NCI-H2227 (cell line): ENCODE data around the gene RCBTB1.
"Not testable (repeated sequence)": the region's sequence is repeated elsewhere in the genome, so short reads cannot be mapped to it uniquely, and the experiment has no call there.

Experiments used
- DNase-seq: peaks from one replicate; lab custom pipeline; 2025; ENCODE audit not compliant: unreplicated experiment; lab: John Stamatoyannopoulos, UW

Gene RCBTB1

DNA sequence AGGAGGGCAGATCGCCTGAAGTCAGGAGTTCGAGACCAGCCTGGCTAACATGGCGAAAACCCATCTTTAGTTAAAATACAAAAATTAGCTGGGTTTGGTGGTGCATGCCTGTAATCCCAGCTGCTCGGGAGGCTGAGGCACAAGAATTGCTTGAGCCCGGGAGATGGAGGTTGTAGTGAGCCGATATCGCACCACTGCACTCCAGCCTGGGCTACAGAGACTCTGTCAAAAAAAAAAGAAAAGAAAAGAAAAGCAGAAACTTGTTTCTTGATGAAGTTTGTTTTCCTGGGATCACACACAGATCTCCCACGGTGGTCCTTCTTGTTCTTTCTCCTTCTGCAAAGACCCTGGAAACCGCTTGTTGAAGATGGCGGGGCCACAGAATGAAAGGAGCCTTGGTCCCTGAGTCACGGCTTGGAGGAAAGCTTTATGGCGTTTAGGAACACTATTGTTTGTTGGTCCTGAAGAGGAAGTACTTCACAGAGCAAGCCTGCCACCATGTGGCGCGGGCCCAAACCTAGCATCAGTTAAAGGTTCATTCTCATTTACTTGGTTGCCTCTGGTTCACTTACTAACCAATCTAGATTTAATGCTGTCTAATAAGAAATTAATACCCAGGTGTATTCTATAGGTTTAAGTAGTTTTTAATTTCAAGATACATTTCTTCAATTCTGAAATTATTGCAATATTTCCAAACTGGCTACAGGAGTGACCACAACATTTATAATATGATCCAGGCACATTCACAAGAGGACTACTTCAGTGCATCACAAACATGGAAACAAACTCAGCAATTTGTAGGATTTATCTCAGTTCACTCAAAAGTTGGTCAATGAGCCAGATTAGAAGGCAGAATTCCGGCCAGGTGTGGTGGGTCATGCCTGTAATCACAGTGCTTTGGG is 21.6 kb upstream of the RCBTB1 start:
- peak; percentile 79 for DNase-seq

DNA sequence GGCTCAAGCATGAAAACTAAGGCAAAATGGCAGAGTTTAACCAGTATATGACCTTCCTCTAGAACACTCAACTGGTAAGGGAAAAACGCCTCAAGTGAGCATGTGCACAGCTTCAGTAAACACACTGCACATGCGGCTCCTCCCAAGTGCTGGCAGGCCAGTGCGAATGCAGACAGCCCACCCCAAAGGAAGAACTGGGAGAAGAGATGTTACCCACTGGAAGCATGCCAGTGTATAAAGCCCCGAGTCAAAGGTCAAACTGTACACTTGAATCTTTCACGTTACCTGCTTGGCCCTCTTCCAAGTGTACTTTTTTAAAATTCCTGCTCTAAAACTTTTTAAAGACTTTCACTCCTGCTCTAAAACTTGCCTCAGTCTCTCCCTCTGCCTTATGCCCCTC is 19.2 kb upstream of the RCBTB1 start:
- DNase-seq = peak; percentile 46

DNA sequence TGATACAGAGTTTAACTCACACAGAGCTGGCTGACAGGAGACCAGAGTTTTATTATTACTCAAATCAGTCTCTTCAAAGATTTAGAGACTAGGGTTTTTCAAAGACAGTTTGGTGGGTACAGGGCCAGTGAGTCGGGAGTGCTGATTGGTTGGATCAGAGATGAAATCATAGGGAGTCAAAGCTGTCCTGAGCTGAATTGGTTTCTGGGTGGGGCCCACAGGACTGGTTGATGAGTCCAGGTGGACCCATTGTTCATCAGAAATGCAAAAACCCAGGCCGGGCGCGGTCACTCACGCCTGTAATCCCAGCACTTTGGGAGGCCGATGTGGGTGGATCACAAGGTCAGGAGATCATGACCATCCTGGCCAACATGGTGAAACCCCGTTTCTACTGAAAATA is 17.3 kb upstream of the RCBTB1 start:
- not testable (repeated sequence) for DNase-seq

DNA sequence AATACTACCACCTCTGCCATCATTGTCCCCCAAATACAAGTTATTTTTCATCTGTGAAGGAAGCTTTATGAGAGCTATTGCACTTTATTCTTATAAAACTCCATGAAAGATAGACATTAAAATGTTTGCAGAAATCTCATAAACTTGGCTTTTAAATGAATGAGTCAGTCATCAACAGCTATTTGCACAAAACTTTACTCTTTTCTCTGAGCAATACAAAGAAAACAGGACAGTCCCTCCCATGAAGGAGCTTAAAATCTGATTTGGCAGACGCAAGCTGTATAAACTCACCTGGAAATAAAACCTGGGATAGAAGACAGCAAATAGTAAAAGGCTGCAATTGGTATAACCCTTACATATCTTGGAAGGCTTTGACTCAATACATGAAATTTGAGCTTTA is 16.6 kb upstream of the RCBTB1 start:
- no peak for DNase-seq

DNA sequence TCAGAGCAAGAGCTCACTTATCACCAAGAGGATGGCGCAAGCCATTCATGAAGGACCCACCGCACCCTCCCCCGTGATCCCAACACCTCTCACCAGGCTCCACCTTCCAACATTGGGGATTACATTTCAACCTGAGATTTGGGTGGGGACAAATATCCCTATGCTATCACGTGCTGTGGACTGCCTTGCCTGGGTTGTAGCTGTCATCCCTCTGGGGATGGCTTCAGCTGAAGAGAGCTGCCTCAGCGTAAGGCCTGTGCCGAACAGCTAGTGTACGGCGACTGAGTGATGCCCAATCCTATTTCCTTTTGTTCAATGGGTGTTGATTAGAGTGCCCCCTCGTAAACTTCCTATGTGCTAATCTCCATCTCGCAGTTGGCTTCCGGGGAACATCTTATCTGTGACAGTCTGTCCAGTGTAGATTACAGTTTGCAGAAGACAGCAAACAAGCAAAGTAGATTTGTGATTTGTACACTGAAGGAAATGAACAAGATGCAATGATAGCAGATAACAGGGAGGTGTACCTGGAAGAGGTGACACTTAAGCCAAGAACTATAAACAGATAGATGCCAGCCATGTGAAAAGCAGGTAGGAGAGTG is 11.8 kb upstream of the RCBTB1 start:
- DNase-seq = no peak

DNA sequence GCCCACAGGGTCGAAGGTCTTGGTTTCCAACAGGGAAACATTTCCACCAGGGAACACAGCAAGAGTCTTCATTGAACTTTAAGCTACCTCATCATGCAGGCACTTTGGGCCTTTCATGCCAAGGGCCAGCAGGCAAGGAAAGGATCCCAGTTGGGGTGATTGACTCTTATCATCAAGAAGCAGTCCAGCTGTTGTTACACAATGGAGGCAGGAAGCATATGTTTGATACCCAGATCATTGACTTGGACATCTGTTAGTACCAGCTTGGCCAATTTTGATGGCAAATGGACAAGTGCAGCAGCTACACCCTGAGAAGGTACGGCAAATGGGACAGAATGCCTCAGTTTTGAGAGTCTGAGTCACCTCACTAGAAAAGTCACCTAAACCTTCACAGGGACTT is 10.9 kb upstream of the RCBTB1 start:
- DNase-seq = no peak

DNA sequence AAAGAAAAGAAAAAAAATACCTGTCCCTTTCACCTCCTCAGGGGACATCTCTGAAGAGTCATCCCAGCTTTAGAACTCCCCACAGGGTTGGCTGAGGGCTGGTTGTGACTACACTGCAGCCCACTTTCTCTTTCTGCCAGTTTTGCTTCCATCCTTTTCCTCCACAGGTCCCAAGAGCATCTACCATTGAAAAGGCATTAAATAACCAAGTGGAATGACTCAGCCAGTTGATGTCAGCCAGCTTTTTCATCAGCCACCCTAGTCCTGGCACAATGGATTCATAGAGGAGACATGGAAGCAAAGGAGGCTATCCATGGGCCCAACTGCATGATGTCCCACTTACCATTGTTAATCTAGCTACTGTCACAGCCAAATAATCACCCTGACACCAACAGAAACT is 9.2 kb upstream of the RCBTB1 start:
- DNase-seq = no peak

DNA sequence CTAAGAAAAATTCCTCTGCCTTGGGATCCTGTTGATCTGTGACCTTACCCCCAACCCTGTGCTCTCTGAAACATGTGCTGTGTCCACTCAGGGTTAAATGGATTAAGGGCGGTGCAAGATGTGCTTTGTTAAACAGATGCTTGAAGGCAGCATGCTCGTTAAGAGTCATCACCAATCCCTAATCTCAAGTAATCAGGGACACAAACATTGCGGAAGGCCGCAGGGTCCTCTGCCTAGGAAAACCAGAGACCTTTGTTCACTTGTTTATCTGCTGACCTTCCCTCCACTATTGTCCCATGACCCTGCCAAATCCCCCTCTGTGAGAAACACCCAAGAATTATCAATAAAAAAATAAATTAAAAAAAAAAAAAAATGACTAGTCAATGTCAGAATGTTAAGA is 8.5 kb upstream of the RCBTB1 start:
- DNase-seq = not testable (repeated sequence)

DNA sequence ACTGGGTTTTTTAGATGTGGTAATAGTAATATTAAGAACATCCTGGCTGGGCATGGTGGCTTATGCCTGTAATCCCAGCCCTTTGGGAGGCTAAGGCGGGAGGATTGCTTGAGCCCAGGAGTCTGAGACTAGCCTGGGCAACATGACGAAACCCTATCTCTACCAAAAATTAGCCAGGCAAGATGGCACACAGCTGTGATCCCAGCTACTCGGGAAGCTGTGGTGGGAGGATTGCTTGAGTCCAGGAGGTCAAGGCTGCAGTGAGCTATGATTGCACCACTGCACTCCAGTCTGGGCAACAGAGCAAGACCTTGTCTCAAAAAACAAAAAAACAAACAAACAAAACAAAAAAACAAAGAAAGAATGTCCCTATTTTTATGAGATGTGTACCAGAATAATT is 5.4 kb upstream of the RCBTB1 start:
- not testable (repeated sequence) for DNase-seq

DNA sequence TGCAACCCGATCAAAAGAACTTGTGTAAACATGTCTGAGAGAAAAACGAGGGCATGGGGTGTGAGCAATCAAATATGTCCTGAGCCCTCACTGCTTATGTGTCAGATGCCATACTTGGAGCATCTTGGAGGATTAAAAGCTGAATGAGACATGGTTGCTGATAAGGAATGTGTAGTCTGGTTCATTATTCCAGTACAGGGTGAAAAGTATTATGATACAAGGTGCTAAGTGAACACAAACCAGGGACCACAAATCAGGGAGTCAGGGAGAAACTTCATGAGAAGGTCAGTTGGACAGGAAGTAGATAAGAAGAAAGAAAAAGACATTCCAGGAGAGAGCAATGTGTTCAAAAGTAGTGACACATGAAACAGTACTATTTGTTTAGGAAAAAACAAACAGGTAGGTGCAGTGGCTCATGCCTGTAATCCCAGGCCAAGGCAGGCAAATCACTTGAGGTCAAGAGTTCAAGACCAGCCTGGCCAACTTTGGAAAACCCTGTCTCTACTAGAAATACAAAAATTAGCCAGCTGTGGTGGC is 2.0 kb upstream of the RCBTB1 start:
- no peak for DNase-seq

DNA sequence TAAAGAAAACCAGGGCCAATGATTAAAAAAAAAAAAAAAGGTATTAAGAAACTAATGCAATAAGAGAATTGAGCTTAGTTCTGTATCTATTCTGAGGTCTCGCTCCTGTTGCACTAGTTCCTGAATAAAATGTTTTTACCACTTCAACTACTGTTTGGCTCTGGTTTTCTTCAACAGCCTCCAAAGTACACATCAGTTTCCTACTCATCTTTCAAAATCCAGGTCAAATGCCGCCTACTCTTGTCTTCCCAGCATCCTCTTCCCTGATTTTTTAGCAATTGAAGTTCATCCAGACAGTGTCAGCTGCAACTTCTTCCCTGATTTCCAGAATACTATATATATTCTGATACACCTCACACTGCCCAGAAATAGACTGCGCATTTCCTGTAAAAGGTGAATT is 1.4 kb upstream of the RCBTB1 start:
- no peak for DNase-seq

DNA sequence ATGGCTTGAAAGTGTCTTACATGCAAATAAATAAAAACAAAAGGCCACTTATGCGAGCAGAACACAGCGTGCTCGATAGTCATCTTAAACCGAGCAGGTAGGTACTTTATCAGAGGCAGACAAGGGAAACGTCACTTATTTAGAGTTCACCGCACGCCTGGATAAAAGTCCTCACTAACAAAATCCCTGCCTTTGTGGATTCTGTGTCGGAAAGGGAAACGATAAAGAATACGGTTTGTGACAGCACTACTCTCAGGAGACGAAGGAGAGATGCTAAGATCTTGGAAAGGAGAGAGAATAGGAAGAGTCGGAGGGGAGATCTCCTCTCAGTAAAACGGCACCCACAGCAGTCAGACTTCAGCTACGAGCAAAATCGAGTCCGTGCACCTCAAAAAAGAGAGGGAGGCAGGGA is 581 bp downstream of the RCBTB1 start:
- no peak for DNase-seq

DNA sequence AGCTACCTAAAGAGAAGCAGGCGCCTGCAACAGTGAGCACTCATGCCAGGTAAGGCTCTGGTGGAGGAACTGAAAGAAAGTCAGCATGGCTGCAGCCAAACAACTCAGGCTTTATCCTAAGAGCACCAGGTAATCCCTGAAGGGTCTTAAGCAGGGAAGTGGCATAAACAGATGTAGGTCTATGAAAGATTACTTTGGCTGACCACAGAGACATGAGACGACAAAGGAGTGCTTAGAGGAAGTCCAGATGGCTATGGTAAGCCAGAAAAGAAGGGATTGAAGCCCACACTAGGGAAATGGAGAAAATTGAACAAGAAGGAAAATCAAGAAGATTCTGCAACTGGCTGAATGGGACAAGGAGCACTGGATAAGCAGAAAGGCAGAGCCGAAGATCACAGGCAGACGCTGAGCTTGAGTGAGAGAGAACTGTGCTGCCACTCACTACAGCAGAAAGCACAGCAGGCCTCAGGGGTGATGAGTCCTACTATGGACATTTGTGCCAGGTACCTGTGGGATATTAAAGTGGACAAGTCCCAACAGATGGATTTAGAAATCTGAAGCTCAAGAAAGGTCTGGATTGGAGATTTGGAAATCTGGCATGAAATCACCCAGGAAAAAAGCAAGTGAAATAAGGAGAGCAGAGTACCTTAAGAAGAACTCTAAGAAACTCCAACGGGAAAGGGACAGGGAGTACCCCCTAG is 4.2 kb downstream of the RCBTB1 start:
- DNase-seq = no peak

DNA sequence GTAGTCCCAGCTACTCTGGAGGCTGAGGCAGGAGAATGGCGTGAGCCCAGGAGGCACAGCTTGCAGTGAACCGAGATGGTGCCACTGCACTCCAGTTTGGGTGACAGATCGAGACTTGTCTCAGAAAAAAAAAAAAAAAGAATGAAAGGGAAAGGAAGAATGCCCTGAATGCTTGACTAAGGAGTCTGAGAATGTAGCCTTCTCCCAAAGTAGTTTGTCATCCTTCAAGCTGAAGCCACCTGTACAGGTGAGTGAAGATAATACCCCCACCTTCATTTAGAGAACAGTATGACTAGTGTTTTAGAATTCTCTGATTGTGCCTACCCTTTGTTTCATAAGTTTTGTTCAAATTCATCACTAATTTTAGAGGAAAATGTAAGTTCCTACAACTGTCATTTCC is 5.9 kb downstream of the RCBTB1 start:
- DNase-seq = no peak

DNA sequence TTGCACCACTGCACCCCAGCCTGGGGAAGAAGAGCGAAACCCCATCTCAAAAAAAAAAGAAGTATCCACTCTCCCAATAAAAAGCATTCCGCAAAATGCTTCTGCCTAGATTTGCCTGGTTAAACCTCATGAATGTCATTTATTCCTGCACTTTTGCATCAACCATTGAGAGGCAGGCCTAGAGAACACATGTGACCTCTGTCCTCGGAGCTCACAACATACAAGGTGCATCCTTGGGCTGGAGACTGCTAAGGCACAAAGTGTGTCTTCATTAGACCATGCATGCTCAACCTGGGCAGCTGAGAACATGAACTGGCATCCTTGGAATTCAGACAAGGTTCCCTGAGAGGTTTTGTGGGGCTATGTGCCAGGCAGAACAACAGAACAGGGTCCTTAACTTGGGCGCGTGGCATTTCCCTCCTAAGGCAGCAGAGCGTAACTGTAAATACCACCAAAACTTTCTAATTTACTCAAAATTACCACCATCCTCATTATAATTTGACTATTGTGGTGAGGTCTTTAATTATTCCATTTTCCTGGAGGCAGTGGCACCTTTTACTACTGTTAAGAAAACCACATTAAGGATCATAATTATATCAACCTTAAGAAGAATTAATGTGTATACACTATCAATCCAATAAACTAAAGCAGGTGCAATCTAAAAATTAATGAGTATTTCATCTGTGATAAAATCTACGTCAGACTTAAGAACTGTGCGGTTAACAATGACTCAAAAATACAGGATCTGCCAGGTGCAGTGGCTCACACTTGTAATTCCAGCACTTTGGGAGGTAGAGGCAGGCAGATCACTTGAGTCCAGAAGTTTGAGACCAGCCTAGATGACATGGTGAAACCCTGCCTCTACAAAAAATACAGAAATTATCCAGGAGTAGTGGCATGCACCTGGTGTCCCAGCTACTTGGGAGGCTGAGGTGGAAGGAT is 13.8 kb downstream of the RCBTB1 start:
- DNase-seq = no peak

DNA sequence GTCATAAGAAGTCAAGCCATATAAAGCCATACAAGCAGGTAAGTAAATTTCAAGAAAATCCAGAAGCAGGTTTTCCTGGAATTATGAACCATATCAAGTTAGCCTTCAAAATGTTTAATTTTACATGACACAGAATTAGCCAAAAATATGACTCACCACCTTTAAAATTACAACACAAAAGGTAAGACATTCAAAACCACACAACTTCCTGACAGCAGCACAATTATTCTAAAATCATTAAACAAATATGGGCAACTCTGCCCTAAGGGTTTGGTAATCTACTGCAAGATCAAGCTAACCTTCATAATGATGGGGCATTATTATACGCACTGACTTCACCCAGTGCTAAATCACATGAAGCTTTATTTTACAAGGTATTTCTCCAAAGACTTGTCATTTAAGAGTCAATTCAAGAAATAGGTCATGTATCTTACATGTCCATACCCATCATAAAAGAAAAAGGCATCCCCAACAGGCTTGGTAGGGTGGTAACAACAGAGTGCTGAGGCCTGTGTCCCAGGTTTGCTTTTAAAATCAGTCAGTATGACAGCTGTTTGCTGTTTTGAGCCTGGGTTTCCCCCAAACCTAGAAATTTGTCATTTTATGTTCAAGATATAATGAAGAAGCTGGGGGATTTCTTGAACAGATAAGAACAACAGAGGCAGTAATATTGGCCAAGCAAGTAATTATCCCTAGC is 15.2 kb downstream of the RCBTB1 start:
- no peak for DNase-seq

DNA sequence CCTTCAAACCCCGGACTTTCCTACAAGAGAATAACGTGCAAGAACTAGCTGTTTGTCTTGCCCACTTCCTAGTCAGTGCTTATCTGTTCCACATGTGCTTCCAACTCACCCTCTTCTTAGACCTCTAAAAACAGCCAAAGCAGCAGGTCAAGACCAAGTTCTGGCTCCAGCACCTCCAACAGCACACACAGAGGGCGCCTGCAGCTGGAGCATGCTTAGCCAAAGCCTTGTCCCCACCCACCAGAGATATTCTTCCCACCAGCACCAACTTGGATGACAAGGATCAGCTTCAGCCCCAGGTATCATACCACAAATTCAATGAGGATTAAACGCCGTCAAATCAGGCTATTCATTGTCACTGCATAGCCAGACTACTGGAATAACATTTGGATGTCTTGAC is 17.9 kb downstream of the RCBTB1 start:
- DNase-seq = no peak

DNA sequence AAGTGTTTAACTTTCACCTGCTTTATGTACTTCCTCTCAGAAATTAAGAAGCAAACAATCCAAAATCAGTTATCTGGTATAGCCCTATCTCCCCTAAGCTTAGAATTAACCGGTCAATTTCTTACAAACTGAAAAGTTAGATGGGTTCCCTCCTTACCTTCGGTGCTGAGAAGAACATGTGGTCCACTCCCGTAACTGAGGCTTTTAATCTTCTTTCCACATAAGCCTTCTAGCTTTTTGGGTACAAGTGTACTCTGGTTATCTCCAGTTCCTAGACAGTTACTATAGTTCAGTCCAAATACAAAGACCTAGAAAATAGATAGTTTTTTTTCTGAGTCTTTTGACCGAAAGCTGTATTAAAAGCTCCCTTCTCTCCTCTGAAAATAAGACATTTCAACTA is 18.9 kb downstream of the RCBTB1 start:
- no peak for DNase-seq

DNA sequence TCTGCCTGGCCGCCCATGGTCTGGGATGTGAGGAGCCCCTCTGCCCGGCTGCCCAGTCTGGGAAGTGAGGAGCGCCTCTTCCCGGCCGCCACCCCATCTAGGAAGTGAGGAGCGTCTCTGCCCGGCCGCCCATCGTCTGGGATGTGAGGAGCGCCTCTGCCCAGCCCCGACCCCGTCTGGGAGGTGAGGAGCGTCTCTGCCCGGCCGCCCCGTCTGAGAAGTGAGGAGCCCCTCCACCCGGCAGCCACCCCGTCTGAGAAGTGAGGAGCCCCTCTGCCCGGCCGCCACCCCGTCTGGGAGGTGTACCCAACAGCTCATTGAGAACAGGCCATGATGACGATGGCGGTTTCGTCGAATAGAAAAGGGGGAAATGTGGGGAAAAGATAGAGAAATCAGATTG is 19.9 kb downstream of the RCBTB1 start:
- DNase-seq = not testable (repeated sequence)

DNA sequence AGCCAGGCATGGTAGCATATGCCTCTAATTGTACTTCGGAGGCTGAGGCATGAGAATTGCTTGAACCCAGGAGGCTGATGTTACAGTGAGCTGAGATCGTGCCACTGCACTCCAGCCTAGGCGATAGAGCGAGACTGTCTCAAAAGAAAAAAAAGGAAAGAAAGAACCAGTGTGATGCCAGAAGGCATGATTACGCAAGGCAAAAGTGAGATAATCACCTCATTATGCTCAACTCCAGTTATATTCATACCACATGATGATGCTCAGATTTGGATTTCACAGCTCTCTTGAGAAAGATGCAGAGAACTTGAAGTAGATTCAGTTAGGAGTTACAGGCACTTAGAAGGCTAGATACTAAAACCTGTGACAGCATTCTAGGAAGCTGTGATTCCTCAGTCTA is 21.8 kb downstream of the RCBTB1 start:
- DNase-seq = no peak
